HG02981 (cell line): Measurements from ENCODE around the gene SCARB1.
"Not testable (repeated sequence)": the region's sequence is repeated elsewhere in the genome, so short reads cannot be mapped to it uniquely, and the experiment has no call there.

ENCODE experiments used
- ATAC-seq: cut with Tn5 transposase; IDR thresholded peaks from one replicate; pipeline ENCODE4 v1.9.1; 2021; ENCODE audit warnings: mild to moderate bottlenecking, moderate library complexity; ENCODE audit not compliant: unreplicated experiment

SCARB1 gene, protein sequence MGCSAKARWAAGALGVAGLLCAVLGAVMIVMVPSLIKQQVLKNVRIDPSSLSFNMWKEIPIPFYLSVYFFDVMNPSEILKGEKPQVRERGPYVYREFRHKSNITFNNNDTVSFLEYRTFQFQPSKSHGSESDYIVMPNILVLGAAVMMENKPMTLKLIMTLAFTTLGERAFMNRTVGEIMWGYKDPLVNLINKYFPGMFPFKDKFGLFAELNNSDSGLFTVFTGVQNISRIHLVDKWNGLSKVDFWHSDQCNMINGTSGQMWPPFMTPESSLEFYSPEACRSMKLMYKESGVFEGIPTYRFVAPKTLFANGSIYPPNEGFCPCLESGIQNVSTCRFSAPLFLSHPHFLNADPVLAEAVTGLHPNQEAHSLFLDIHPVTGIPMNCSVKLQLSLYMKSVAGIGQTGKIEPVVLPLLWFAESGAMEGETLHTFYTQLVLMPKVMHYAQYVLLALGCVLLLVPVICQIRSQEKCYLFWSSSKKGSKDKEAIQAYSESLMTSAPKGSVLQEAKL

GRCh38 chr12:124863416-124864325, at the start of gene SCARB1:
TSS of gene SCARB1 (minus strand) at chr12:124863864. CDS start at chr12:124863720, 144 bp downstream.
- peak; percentile 69 for ATAC-seq

DNA sequence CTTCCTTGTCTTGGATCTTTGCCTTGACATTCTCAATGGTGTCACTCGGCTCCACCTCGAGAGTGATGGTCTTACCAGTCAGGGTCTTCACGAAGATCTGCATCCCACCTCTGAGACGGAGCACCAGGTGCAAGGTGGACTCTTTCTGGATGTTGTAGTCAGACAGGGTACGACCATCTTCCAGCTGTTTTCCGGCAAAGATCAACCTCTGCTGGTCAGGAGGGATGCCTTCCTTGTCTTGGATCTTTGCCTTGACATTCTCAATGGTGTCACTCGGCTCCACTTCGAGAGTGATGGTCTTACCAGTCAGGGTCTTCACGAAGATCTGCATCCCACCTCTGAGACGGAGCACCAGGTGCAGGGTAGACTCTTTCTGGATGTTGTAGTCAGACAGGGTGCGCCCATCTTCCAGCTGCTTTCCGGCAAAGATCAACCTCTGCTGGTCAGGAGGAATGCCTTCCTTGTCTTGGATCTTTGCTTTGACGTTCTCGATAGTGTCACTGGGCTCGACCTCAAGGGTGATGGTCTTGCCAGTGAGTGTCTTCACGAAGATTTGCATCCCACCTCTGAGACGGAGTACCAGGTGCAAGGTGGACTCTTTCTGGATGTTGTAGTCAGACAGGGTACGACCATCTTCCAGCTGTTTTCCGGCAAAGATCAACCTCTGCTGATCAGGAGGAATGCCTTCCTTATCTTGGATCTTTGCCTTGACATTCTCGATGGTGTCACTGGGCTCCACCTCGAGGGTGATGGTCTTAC, 49.0 kb upstream of the SCARB1 start:
- ATAC-seq: not testable (repeated sequence)

- not testable (repeated sequence) for ATAC-seq
Observed at GRCh38 chr12:124911521-124911920, 47.9 kb upstream of the SCARB1 start.

DNA sequence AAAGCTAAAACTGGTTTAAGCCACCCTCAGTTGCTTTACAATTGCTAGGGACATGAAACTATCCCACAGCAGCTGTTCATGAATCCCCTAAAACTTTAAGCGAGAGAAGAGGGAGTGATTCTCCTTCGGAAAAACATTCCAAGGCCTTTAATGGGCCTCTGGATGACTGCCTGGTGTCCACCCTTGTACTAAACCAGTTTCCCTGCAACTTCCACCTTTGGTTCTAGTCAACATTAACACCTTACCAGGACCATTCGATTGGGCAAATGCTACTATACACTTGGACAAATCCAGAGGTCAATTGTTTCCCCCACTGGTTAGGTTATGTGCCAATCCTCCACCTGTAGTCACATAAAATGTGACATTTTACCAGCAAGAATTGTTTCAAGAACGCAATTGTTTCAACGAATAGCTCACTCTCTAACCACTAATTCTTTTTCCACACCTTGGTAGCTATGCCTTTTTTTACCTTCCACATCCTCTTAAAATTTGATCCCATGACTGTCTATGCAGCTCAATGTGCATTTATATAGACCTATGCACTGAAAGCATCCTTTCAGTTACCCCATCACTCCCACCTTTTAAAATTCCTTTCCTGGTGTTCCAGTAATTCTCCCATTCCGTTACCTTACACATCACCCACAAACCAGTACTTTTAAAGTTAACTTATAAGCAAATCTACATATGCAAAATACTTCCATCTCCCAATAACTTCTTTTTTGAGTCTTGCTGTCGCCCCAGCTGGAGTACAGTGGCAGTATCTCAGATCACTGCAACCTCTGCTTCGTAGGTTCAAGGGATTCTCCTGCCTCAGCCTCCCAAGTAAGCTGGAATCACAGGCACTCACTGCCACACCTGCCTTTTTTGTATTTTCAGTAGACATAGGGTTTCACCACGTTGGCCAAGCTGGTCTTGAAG, 47.2 kb upstream of the SCARB1 start:
- no peak for ATAC-seq

DNA sequence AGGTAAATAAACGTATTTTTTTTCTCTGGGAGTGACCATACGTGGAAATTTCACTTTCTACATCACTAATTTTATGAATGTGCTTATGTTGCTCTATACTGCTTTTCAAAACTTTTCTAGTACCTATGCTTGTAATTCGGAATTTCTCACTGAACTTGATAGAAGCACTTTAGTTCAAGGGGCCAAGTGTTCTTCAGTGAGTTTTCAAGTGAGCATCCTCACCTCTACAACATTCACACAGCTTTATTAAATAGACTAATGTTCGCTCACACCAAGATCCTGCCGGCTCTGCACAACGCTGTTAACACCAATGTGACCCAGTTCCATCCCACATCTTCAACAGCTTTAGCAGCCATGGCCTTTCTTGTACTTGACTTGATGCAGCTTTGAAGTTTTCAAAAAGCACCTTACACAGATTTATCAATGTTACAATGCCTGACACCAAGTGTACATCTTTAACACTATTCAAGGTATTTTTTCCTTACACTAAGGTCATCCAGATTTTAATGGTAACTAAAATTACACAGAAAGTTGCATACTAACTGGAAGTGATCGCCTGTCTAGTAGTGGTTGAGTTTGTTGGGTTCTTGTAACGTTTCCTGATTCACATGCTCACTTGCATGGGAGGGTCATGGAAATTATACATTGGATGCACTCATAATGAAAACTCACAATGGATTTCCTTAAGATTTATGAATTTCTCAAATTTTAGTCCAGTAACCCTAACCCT, 46.3 kb upstream of the SCARB1 start:
- ATAC-seq: no peak

- ATAC-seq: peak; percentile 68
Observed at GRCh38 chr12:124906606-124907261, 43.1 kb upstream of the SCARB1 start.

DNA sequence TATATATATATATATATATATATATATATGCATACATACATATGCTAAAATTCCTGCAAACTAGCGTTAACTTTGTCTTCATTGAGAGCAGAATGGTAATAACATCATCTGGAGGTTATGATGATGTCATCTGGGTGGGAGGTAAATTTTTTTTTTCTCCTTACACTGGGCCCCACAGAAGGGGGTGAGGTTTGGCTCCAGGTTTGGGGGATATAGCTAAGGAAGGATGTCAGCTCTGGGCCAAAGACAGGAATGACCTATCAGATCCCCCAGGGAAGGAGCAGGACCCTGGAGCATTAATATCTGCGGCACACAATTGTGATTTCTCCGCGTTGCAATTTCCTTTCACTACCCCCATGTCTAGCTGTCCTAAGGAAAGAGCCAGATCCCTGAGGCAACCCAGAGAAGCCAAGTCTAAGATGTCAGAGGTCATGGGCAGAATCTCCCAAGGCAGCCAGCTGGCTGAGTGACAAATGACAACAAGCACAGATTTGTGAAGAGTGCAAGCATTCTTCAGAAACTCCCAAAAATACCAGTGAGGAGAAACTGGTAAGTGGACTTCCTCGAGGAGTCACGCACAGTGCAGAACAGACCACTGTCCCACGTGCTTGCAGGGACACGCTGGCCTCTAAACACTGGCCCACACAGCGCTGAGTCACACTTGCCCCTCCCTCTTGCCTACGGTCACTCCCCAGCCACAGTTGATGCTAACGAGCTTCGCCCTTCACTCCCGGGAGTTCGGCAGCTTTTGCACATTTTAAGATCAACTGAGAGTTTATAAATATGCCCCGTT, 40.8 kb upstream of the SCARB1 start:
- no peak for ATAC-seq

DNA sequence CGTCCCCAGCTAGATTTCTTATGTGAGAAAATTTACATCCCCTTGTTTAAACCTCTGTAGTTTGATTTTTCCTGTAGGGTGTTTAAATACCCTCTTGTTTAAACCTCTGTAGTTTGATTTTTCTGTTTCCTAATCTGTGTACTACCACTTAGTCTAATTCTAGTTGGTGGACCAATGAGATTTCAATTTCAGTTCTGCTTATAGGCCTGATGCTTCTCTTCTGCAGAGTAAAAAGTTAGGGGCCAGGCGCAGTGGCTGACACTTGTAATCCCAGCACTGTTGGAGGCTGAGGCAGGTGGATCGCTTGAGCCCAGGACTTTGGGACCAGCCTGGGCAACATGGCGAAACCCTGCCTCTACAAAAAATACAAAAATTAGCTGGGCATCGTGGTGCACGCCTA, 39.3 kb upstream of the SCARB1 start:
- no peak for ATAC-seq

- ATAC-seq: no peak
Observed at GRCh38 chr12:124901003-124901402, 37.3 kb upstream of the SCARB1 start.

DNA sequence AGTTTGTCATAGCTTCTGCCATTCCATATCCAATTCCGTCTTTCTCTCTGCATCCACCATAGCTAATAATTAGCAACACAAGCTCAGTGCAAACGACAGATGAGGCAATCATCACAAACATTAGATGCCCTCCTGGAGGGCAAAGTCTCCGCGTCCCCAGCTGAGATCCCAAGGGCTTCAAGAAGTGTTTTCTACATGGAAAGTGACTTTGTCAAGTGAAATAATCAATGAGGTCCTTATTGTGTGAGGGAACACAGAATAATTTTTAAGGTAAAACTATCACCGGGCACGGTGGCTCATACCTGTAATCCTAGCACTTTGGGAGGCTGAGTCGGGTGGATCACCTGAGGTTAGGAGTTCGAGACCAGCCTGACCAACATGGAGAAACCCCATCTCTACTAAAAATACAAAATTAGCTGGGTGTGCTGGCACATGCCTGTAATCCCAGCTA, 36.7 kb upstream of the SCARB1 start:
- ATAC-seq: not testable (repeated sequence)

GRCh38 chr12:124898923-124899294, 35.2 kb upstream of the SCARB1 start:
- ATAC-seq: no peak

- no peak for ATAC-seq
Observed at GRCh38 chr12:124898200-124898922, 34.7 kb upstream of the SCARB1 start.

- ATAC-seq: no peak
Observed at GRCh38 chr12:124896461-124896860, 32.8 kb upstream of the SCARB1 start.

DNA sequence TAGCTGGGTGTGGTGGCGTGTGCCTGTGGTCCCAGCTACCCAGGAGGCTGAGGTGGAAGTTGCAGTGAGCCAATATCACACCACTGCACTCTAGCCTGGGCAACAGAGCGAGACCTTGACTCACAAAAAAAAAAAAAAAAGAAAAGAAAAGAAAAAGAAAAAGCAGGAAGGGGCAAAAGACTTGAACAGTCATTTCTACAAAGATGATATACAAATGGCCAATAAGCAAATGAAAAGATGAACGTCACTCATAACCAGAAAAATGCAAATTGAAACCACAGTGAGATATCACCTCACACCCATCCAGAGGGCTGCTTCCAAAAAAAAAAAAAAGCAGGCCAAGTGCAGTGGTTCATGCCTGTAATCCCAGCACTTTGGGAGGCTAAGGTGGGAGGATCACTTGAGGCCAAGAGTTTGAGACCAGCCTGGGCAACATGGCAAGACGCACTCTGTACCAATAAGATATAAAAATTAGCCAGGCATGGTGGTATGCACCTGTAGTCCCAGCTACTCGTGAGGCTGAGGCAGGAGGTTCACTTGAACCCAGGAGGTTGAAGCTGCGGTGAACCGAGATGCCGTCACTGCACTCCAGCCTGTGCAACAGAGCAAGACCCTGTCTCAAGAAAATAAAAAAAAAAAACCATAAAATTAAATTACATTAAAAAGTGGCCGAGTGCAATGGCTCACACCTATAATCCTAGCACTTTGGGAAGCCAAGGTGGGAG, 30.3 kb upstream of the SCARB1 start:
- ATAC-seq: peak; percentile 59

DNA sequence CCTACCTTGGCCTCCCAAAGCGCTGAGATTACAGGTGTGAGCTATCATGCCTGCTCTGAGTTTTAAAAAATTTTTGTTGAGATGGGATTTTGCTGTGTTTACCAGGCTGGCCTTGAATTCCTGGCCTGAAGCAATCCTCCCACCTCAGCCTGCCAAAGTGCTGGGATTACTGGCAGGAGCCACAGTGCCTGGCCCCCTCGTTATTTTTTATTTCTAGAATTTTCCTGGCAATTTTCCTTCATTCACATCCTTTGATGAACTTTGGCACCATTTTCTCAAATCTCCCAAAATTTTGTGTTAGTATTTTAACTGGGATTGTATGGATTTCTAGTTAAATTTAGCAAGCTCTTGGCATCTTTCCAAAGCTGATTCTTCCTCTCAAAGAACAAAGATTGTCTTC, 24.6 kb upstream of the SCARB1 start:
- no peak for ATAC-seq

GRCh38 chr12:124887766-124888165, 24.1 kb upstream of the SCARB1 start:
- not testable (repeated sequence) for ATAC-seq
